Natural killer cell (primary cell): Measurements from ENCODE around the gene UNC119. TPM values are rescaled to one million over a fixed set of nuclear protein-coding genes. Genes with fewer than 3 reads are reported as not detected.

ENCODE experiments used
- ATAC-seq, 3 donors: fragments of 150-1000 bp in 2 of 3; fragments of 200-7000 bp in 1 of 3; cut with Tn5 transposase; 1 replicate in 1 of 3; 2 replicates in 2 of 3; pipeline ENCODE4 v1.10.0; 2021; ENCODE audit warnings: mild to moderate bottlenecking in 2 of 3, moderate library complexity in 2 of 3
- DNase-seq, 2 donors: peaks; one replicate each; pipeline versions ENCODE4 v3.0.0 to v3.0.0-alpha.2; 2013 to 2021; ENCODE audit warnings: mixed read lengths in 1 of 2
- H3K27ac ChIP-seq: one replicate; pipeline ENCODE4 v1.5.1; 2013; ENCODE audit warnings: mild to moderate bottlenecking, low read length
- H3K27me3 ChIP-seq: one replicate; pipeline ENCODE4 v1.6.1; 2013; ENCODE audit warnings: low read length; ENCODE audit not compliant: control insufficient read depth, insufficient read depth
- H3K36me3 ChIP-seq: one replicate; pipeline ENCODE4 v1.6.1; 2013; ENCODE audit warnings: low read length; ENCODE audit not compliant: control insufficient read depth, insufficient read depth
- H3K4me1 ChIP-seq: one replicate; pipeline ENCODE4 v1.6.1; 2013; ENCODE audit warnings: low read length; ENCODE audit not compliant: control insufficient read depth, insufficient read depth
- H3K4me3 ChIP-seq: one replicate; pipeline ENCODE4 v1.5.1; 2013; ENCODE audit warnings: low read length
- H3K9me3 ChIP-seq: one replicate; pipeline ENCODE4 v1.6.1; 2013; ENCODE audit warnings: low read length; ENCODE audit not compliant: control insufficient read depth, insufficient read depth
- H3K27ac Mint-ChIP-seq, 2 donors: one replicate each; pipeline ENCODE4 v1.8.0; 2022; ENCODE audit warnings: mild to moderate bottlenecking in 2 of 2, mixed read lengths in 2 of 2, moderate library complexity in 1 of 2
- H3K27me3 Mint-ChIP-seq, 2 donors: one replicate each; pipeline ENCODE4 v1.8.0; 2022; ENCODE audit warnings: low read depth in 2 of 2, mixed read lengths in 2 of 2
- H3K36me3 Mint-ChIP-seq: one replicate; pipeline ENCODE4 v1.8.0; 2022; ENCODE audit warnings: mixed read lengths
- H3K4me1 Mint-ChIP-seq, 2 donors: one replicate each; pipeline ENCODE4 v1.8.0; 2022; ENCODE audit warnings: mixed read lengths in 2 of 2
- H3K4me3 Mint-ChIP-seq: one replicate; pipeline ENCODE4 v1.8.0; 2022; ENCODE audit warnings: mild to moderate bottlenecking, moderate library complexity, mixed read lengths
- H3K9me3 Mint-ChIP-seq, 2 donors: one replicate each; pipeline ENCODE4 v1.8.0; 2022; ENCODE audit warnings: mixed read lengths in 2 of 2
- WGBS: methylation state at CpG from one replicate; pipeline ENCODE4 v1.1.7; 2013; ENCODE audit warnings: missing lambda C conversion rate; ENCODE audit not compliant: insufficient coverage; 5-methylcytosine and 5-hydroxymethylcytosine counted together
- intact Hi-C: fragments of 100-400 bp; cut with micrococcal nuclease; formaldehyde crosslinking; loops from one replicate; pipeline ENCODE4 v1.14.2; 2022
- total RNA-seq, 4 donors: library from RNA; stranded (reverse); fragments of 120-200 nt in 1 of 4; gene quantifications; one replicate each; pipeline versions ENCODE4 v1.2.3 to v1.2.4, GENCODE V29; 2013 to 2022
- TF ChIP-seq, protein P1 (sequence below): fragments of 200-600 bp; IDR thresholded peaks from one replicate; pipeline ENCODE4 v1.8.0; 2022; ENCODE audit warnings: antibody characterized with exemption

Gene UNC119
- total RNA-seq, 3 donors from 2014 or later (not counting 1 experiment from before 2014, with no cell fraction given) = 79.1 to 106 (median 79.3) TPM

DNA sequence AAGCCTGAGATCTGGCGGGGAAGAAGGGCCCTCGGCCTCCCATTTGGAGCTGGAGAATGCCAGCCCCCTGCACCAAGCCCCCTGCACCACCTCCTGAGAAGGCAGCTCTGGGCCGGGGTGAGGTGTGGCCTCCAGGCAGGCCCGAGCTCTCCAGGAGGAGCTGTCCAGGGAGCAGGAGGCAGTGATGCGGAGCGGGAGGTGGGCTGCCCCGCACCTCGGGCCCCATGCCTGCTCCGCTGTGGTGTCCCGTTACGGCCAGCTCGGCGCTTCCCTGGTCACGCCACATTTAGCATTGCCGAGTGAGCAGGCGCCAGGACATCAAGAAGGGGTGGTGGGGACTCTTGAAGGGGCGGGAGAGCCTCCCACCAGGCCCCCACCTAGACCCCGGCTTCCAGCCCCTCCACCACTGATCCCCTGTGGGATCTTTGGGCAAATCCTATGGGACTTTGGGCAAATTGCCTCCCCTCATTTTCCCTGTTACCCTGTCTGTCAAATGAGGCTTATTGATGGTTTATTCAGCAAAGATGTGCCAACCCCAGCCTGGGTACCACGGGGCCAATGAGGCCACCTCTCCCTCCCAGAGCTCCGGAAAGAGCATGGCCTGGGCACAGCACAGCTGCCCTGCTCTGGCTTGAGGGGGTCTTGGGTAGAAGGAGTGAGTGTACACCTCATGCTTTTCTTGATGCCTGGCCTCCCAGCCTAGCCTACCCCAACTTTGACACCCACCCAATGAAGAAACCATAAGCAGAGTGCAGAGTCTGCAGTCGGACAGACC, 30.9 kb downstream of the UNC119 start:
- no peaks in the 10 kb centered on the region for H3K4me1 Mint-ChIP-seq
- intact Hi-C loops = no loop called here
- Histone ChIP-seq H3K36me3 (no peaks in the 10 kb centered on the region), H3K4me3 (no peak overlapping the region), H3K27me3 (no peaks in the 10 kb centered on the region), H3K9me3 (no peaks in the 10 kb centered on the region), H3K4me1 (no peaks in the 10 kb centered on the region), H3K27ac (no peak overlapping the region)
- H3K27ac Mint-ChIP-seq = no peak overlapping the region
- ATAC-seq (no peak), DNase-seq (no peak)
- no peak overlapping the region for H3K4me3 Mint-ChIP-seq
- 91% methylated on average over 20 of the region's 21 CpGs for WGBS
- H3K36me3 Mint-ChIP-seq = no peaks in the 10 kb centered on the region
- TF ChIP-seq, protein P1, sequence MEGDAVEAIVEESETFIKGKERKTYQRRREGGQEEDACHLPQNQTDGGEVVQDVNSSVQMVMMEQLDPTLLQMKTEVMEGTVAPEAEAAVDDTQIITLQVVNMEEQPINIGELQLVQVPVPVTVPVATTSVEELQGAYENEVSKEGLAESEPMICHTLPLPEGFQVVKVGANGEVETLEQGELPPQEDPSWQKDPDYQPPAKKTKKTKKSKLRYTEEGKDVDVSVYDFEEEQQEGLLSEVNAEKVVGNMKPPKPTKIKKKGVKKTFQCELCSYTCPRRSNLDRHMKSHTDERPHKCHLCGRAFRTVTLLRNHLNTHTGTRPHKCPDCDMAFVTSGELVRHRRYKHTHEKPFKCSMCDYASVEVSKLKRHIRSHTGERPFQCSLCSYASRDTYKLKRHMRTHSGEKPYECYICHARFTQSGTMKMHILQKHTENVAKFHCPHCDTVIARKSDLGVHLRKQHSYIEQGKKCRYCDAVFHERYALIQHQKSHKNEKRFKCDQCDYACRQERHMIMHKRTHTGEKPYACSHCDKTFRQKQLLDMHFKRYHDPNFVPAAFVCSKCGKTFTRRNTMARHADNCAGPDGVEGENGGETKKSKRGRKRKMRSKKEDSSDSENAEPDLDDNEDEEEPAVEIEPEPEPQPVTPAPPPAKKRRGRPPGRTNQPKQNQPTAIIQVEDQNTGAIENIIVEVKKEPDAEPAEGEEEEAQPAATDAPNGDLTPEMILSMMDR = no peak
- H3K9me3 Mint-ChIP-seq = no peaks in the 10 kb centered on the region
- peaks cover 4 to 6% of the 10 kb centered on the region in 2 donors for H3K27me3 Mint-ChIP-seq

DNA sequence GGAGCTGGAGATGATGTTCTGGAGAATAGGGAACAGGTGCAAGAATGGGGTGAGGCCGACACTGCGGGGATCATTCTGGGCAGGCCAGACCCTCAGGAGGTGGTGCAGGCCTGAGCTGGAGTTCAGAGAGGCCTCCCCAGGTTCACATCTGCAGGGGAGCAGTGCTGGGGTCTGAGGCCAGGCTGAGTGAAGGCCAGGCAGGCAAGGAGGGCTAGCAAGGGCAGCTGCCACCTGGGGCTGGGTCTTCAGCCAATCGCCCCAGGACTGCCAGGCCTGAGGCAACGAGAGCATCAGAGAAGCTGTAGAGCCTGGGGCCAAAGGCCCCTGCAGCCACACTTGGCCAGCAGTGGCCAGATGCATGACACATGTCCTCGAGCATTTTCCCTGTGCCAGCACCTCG, 31.7 kb downstream of the UNC119 start:
- ATAC-seq = no peak
- Histone ChIP-seq H3K4me3 (no peak overlapping the region), H3K27ac (no peak overlapping the region), H3K4me1 (no peaks in the 10 kb centered on the region), H3K36me3 (no peaks in the 10 kb centered on the region), H3K27me3 (no peaks in the 10 kb centered on the region), H3K9me3 (no peaks in the 10 kb centered on the region)
- H3K27me3 Mint-ChIP-seq = peaks cover 4 to 6% of the 10 kb centered on the region in 2 donors
- H3K27ac Mint-ChIP-seq = no peak overlapping the region
- intact Hi-C loops = no loop called here
- TF ChIP-seq, protein P1 = no peak
- 71% methylated on average over 6 of the region's 6 CpGs for WGBS
- H3K36me3 Mint-ChIP-seq = no peaks in the 10 kb centered on the region
- no peaks in the 10 kb centered on the region for H3K4me1 Mint-ChIP-seq
- H3K4me3 Mint-ChIP-seq = no peak overlapping the region
- no peaks in the 10 kb centered on the region for H3K9me3 Mint-ChIP-seq
- DNase-seq = no peak

DNA sequence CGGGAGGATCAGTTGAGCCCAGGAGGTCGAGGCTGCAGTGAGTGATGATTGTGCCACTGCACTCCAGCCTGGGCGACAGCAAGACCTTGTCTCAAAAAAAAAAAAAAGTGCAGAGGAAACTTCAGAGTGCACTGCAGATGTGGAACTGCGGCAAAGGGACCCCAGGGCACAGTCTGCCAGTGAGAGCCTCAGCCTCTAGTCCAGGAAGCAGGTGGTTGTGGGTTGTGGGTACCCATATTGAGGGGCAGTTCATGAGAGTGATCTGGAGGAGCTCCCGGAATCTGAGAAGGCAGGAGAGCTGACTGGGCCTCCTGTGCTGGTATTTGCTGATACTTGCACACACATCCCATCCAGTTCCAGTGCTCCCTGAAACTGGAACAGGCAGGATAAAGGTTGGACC, 33.2 kb downstream of the UNC119 start:
- DNase-seq (no peak), ATAC-seq (no peak)
- Histone ChIP-seq H3K4me3 (no peak overlapping the region), H3K36me3 (no peaks in the 10 kb centered on the region), H3K27me3 (no peaks in the 10 kb centered on the region), H3K27ac (no peak overlapping the region), H3K4me1 (no peaks in the 10 kb centered on the region), H3K9me3 (no peaks in the 10 kb centered on the region)
- Mint-ChIP-seq H3K36me3 (no peaks in the 10 kb centered on the region), H3K27ac (no peak overlapping the region), H3K9me3 (no peaks in the 10 kb centered on the region), H3K4me1 (no peaks in the 10 kb centered on the region), H3K4me3 (no peak overlapping the region), H3K27me3 (peaks cover 4 to 6% of the 10 kb centered on the region in 2 donors)
- TF ChIP-seq, protein P1 = no peak
- intact Hi-C loops = no loop called here
- WGBS = 6% methylated on average over 5 of the region's 5 CpGs

DNA sequence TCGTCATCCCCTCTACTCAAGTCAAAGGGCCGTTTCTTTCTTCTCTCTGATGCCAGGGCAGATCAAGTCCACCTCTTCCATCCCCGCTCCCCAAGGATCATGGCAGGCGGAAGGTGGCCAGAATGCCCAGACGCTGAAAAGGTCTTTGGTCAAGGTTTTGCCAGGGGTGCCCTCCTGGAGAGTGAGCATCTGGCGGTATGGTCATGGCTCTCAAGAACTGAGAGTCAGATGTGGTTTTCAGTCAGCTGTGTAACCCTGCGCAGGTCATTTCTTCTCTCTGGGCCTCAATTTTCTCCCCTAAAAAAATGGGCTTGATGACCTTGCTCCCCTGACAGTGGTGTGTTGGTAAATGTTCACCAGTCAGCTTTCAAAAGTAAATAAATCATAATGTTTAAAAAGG, 33.8 kb downstream of the UNC119 start:
- Histone ChIP-seq H3K27ac (no peak overlapping the region), H3K36me3 (no peaks in the 10 kb centered on the region), H3K27me3 (peaks cover 3% of the 10 kb centered on the region), H3K9me3 (no peaks in the 10 kb centered on the region), H3K4me1 (no peaks in the 10 kb centered on the region), H3K4me3 (no peak overlapping the region)
- H3K36me3 Mint-ChIP-seq = no peaks in the 10 kb centered on the region
- H3K4me1 Mint-ChIP-seq = no peaks in the 10 kb centered on the region
- H3K27me3 Mint-ChIP-seq = peaks cover 5 to 6% of the 10 kb centered on the region in 2 donors
- TF ChIP-seq, protein P1 = no peak
- H3K9me3 Mint-ChIP-seq = no peaks in the 10 kb centered on the region
- no peak overlapping the region for H3K4me3 Mint-ChIP-seq
- 75% methylated on average over 7 of the region's 7 CpGs for WGBS
- H3K27ac Mint-ChIP-seq = no peak overlapping the region
- intact Hi-C loops = no loop called here
- no peak for DNase-seq
- no peak for ATAC-seq
